ENCODE results near the gene AGAP9.
"Not testable (repeated sequence)": the region's sequence is repeated elsewhere in the genome, so short reads cannot be mapped to it uniquely, and the experiment has no call there.

AGAP9 gene

GRCh38 chr10:47457528-47457820, 66.0 kb downstream of the AGAP9 start:
- Histone ChIP-seq H3K9me3 (ENCODE audit: control insufficient read depth, low read length) (no peaks in the 10 kb centered on the region), H3K4me3 (ENCODE audit: extremely low read depth, insufficient read depth, low read length, poor library complexity, severe bottlenecking) (no peak overlapping the region), H3K36me3 (ENCODE audit: control insufficient read depth, insufficient read depth, low read length) (no peaks in the 10 kb centered on the region), H3K4me1 (ENCODE audit: control insufficient read depth, insufficient read depth, low read length, poor library complexity, severe bottlenecking) (peaks cover 7% of the 10 kb centered on the region), H3K27ac (ENCODE audit: low read depth, low read length, severe bottlenecking) (no peak overlapping the region)
- 92 to 100% methylated on average over 1 of the region's 1 CpG for WGBS, 2 experiments (ENCODE audit: insufficient coverage in 2 of 2)

GRCh38 chr10:47456794-47457527, 66.5 kb downstream of the AGAP9 start:
- Histone ChIP-seq H3K27ac (ENCODE audit: low read depth, low read length, severe bottlenecking) (no peak overlapping the region), H3K9me3 (ENCODE audit: control insufficient read depth, low read length) (no peaks in the 10 kb centered on the region), H3K4me3 (ENCODE audit: extremely low read depth, insufficient read depth, low read length, poor library complexity, severe bottlenecking) (no peak overlapping the region), H3K36me3 (ENCODE audit: control insufficient read depth, insufficient read depth, low read length) (no peaks in the 10 kb centered on the region), H3K4me1 (ENCODE audit: control insufficient read depth, insufficient read depth, low read length, poor library complexity, severe bottlenecking) (peaks cover 7% of the 10 kb centered on the region)
- WGBS, 2 experiments (ENCODE audit: insufficient coverage in 2 of 2), result 93 to 96% methylated on average over 5 to 6 of the region's 6 CpGs

DNA sequence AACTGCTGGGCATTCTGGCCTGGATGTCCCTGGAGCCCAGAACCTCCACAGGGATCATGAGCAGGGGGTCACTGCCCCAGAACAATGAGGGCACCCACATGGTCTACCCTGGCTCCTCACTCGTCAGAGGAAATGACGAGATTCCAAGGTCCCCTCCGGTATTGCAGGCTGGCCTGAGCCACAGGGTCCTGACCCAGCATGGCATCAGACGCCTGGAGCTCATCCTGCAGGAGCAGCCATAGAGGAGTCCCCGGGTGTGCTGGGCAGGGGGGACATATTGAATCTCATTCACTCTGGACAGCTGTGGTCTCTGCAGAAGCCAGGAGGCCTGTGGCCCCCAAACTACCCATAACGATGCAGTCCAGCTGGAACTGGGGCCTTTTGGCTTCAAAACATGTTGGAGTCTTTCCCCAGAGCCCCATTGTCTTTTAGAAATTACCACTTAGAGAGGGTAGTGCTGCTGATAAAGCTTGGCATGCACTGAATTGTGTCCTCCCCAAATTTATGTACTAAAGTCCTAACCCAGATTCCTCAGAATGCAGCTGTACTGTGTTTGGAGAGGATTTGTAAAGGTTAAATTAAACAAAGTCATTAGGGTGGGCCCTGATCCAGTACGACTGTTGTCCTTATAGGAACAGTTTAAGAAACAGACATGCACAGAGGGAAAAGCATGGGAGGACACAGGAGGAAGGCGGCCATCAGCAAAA, 67.2 kb downstream of the AGAP9 start:
- no peak overlapping the region for H3K27ac ChIP-seq (ENCODE audit: low read depth, low read length, severe bottlenecking)
- WGBS, 2 experiments (ENCODE audit: insufficient coverage in 2 of 2), result 89 to 95% methylated on average over 6 to 7 of the region's 8 CpGs
- no peaks in the 10 kb centered on the region for H3K9me3 ChIP-seq (ENCODE audit: control insufficient read depth, low read length)
- H3K4me3 ChIP-seq (ENCODE audit: extremely low read depth, insufficient read depth, low read length, poor library complexity, severe bottlenecking), result no peak overlapping the region
- peaks cover 7% of the 10 kb centered on the region for H3K4me1 ChIP-seq (ENCODE audit: control insufficient read depth, insufficient read depth, low read length, poor library complexity, severe bottlenecking)
- no peaks in the 10 kb centered on the region for H3K36me3 ChIP-seq (ENCODE audit: control insufficient read depth, insufficient read depth, low read length)

- 81 to 83% methylated on average over 4 to 8 of the region's 9 CpGs for WGBS, 2 experiments (ENCODE audit: insufficient coverage in 2 of 2)
- H3K36me3 ChIP-seq (ENCODE audit: control insufficient read depth, insufficient read depth, low read length), result not testable (repeated sequence)
Measured at GRCh38 chr10:47455350-47456078, 67.9 kb downstream of the AGAP9 start.

GRCh38 chr10:47454780-47455058, 68.7 kb downstream of the AGAP9 start:
- no peak overlapping the region for H3K27ac ChIP-seq (ENCODE audit: low read depth, low read length, severe bottlenecking)
- 95 to 100% methylated on average over 1 to 3 of the region's 3 CpGs for WGBS, 2 experiments (ENCODE audit: insufficient coverage in 2 of 2)
- H3K4me3 ChIP-seq (ENCODE audit: extremely low read depth, insufficient read depth, low read length, poor library complexity, severe bottlenecking), result no peak overlapping the region
- peaks cover 7% of the 10 kb centered on the region for H3K4me1 ChIP-seq (ENCODE audit: control insufficient read depth, insufficient read depth, low read length, poor library complexity, severe bottlenecking)
- H3K9me3 ChIP-seq (ENCODE audit: control insufficient read depth, low read length), result no peaks in the 10 kb centered on the region
- H3K36me3 ChIP-seq (ENCODE audit: control insufficient read depth, insufficient read depth, low read length), result no peaks in the 10 kb centered on the region

More at GRCh38 chr10:47455350-47456078, 67.9 kb downstream of the AGAP9 start:
- not testable (repeated sequence) for H3K4me1 ChIP-seq (ENCODE audit: control insufficient read depth, insufficient read depth, low read length, poor library complexity, severe bottlenecking); H3K4me3 ChIP-seq (ENCODE audit: extremely low read depth, insufficient read depth, low read length, poor library complexity, severe bottlenecking); H3K27ac ChIP-seq (ENCODE audit: low read depth, low read length, severe bottlenecking); H3K9me3 ChIP-seq (ENCODE audit: control insufficient read depth, low read length)

- 87 to 94% methylated on average over 8 to 9 of the region's 10 CpGs for WGBS, 2 experiments (ENCODE audit: insufficient coverage in 2 of 2)
Measured at GRCh38 chr10:47454008-47454779, 69.2 kb downstream of the AGAP9 start.

DNA sequence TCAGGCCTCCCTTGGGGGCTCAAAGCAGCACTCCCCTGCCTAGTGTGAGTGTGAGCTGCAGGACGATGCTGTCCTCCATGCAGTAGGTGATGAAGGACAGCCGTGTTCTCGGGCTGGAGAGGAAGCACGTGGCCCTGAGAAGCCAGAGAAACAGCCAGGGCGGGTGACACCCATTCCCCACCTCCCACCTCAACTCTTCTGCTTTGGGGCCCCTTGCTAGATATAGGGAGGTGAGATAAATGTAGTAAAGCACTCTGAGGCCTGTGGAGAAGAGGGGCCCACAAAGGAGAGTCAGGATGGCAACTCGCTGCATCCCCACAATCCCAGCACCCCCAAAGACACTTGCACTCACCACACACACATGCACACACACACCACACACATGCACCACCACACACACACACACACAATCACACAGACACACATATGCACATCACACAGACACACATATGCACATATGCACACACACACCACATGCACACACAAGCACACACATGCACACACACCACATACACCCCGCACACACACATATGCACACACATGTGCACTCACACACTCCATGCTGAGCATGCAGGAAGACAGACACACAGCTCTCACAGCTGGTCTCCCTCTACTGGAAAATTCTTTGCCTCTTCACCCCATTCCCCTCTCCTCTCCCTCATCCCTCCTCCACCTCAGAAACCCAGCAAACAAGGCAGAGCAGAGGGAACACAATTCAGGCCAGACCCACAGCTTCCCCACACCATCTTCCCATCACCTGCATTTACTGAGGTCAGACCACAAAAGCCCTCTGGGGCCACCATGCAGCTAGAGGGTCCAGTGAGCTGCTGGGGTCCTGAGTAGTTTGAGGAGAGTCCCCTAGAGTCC, 70.1 kb downstream of the AGAP9 start:
- Histone ChIP-seq H3K4me3 (ENCODE audit: extremely low read depth, insufficient read depth, low read length, poor library complexity, severe bottlenecking) (no peak overlapping the region), H3K9me3 (ENCODE audit: control insufficient read depth, low read length) (no peaks in the 10 kb centered on the region), H3K36me3 (ENCODE audit: control insufficient read depth, insufficient read depth, low read length) (no peaks in the 10 kb centered on the region), H3K27ac (ENCODE audit: low read depth, low read length, severe bottlenecking) (no peak overlapping the region), H3K4me1 (ENCODE audit: control insufficient read depth, insufficient read depth, low read length, poor library complexity, severe bottlenecking) (peaks cover 7% of the 10 kb centered on the region)
- WGBS, 2 experiments (ENCODE audit: insufficient coverage in 2 of 2), result 85 to 90% methylated on average over 1 to 4 of the region's 7 CpGs

More at GRCh38 chr10:47454008-47454779, 69.2 kb downstream of the AGAP9 start:
- no peak overlapping the region for H3K27ac ChIP-seq (ENCODE audit: low read depth, low read length, severe bottlenecking)
- H3K4me1 ChIP-seq (ENCODE audit: control insufficient read depth, insufficient read depth, low read length, poor library complexity, severe bottlenecking), result peaks cover 7% of the 10 kb centered on the region
- no peaks in the 10 kb centered on the region for H3K36me3 ChIP-seq (ENCODE audit: control insufficient read depth, insufficient read depth, low read length)
- no peak overlapping the region for H3K4me3 ChIP-seq (ENCODE audit: extremely low read depth, insufficient read depth, low read length, poor library complexity, severe bottlenecking)
- H3K9me3 ChIP-seq (ENCODE audit: control insufficient read depth, low read length), result no peaks in the 10 kb centered on the region

DNA sequence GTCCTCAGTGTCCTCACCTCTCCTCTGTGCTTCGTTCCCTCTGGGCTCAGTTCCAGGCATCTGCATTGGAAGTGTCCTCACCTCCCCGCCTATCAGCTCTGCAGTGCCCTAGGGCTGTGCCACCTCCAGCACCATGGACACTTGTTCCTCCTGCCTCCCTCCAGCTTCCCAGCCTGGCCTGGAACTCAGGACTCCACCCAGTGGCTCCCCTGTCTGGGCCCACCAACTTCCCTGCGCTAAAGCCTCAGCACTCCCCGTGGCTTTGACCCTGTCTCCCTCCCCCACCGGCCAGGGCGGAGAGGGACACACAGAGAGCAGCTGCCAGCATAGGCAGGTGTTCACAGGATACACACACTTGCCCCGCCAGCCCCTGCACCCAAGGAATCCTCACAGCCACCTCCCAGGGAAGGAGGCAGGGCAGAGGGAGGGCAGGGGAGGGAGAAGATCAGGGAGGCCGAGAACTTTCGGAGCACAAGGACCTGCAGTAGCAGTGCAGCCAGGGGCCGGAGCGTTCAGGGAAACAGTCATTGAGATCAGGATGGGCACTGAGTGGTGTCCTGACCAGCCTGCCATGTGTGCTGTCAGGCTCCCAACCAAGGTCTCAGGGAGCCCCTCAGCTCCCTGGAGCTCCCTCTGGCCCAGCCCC, 70.8 kb downstream of the AGAP9 start:
- Histone ChIP-seq H3K36me3 (ENCODE audit: control insufficient read depth, insufficient read depth, low read length) (no peaks in the 10 kb centered on the region), H3K4me3 (ENCODE audit: extremely low read depth, insufficient read depth, low read length, poor library complexity, severe bottlenecking) (no peak overlapping the region), H3K4me1 (ENCODE audit: control insufficient read depth, insufficient read depth, low read length, poor library complexity, severe bottlenecking) (peaks cover under 1% of the 10 kb centered on the region), H3K27ac (ENCODE audit: low read depth, low read length, severe bottlenecking) (no peak overlapping the region), H3K9me3 (ENCODE audit: control insufficient read depth, low read length) (no peaks in the 10 kb centered on the region)
- WGBS, 2 experiments (ENCODE audit: insufficient coverage in 2 of 2), result 74 to 79% methylated on average over 9 to 10 of the region's 11 CpGs

GRCh38 chr10:47451998-47452494, 71.4 kb downstream of the AGAP9 start:
- WGBS, 2 experiments (ENCODE audit: insufficient coverage in 2 of 2), result 85 to 87% methylated on average over 5 to 7 of the region's 7 CpGs
- Histone ChIP-seq H3K9me3 (ENCODE audit: control insufficient read depth, low read length) (no peaks in the 10 kb centered on the region), H3K36me3 (ENCODE audit: control insufficient read depth, insufficient read depth, low read length) (no peaks in the 10 kb centered on the region), H3K4me3 (ENCODE audit: extremely low read depth, insufficient read depth, low read length, poor library complexity, severe bottlenecking) (no peak overlapping the region), H3K4me1 (ENCODE audit: control insufficient read depth, insufficient read depth, low read length, poor library complexity, severe bottlenecking) (no peaks in the 10 kb centered on the region), H3K27ac (ENCODE audit: low read depth, low read length, severe bottlenecking) (no peak overlapping the region)
